NCI-H2227 (cell line): ENCODE results near the gene PPP3CA.

ENCODE experiments used
- DNase-seq: peaks from one replicate; lab custom pipeline; 2025; ENCODE audit not compliant: unreplicated experiment; lab: John Stamatoyannopoulos, UW

PPP3CA gene

DNA sequence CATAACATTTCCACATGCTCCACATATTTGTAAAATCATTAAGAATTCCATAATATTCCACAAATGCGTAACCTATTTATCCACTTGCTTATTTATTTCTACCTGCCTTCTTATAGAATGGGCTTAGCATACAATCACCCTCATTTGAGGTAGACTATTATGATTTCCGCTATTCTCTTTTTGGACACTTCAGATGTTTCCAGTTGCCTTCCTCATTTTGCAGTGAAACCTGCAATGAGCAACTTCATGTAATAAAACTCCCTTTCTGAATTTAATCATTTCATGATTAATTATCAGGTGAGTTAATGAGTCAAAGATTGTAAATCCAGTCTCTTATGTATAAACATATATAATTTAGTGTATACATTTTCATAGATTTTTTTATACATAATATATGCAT is 58.0 kb downstream of the PPP3CA start:
- DNase-seq: no peak

DNA sequence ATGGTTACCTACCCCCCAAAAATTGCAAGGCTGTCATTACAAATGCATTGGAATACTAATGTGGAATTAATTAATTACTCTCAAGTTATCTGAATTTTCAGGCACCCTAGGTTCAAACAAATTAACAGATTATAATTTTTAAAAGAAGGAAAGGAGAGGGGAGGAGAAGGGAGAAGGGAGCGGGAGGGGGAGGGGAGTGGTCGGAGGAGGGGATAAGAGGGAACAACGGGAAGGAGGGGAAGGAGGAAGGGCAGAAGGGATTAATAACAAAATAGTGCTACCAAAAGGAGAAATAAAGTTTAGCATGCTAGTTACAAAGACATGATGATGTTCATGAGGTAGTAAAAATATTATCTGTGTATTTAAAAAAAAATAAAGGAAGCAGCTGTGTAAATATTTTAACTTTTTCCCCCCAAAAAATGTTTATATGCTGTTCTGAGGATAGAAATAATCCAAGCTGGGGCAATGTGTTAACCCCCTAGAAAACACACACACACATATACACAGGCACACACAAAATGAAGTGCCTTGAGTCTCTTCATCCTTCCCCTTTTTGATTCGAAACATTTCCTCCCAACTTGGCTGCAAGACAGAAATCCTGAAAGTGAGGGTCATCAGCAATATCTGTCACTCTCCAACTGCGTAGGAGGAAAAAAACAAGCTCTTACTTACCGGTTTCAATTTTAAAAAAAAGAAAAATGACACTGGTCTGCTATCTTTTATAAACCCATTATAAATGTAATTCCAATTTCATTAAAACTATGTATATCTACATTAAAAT is 58.8 kb downstream of the PPP3CA start:
- DNase-seq: no peak

DNA sequence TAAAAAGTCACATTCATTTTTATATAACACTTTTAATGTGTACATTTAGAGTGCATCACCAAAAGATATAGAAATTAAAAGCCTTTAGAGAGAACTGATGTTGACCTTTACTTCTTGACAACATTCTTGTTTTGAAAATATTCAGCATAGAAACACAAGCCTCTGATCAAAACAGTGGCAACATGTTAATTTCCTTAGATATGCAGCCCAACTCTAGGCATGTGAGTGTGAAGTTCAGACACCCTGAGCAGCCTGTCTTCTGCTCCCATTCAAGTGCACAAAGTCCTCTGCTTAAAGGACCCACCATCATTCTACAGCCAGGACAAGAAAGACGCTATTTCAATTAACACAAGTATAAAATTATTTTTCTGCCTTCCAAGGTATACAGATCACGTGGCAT is 60.0 kb downstream of the PPP3CA start:
- no peak for DNase-seq

DNA sequence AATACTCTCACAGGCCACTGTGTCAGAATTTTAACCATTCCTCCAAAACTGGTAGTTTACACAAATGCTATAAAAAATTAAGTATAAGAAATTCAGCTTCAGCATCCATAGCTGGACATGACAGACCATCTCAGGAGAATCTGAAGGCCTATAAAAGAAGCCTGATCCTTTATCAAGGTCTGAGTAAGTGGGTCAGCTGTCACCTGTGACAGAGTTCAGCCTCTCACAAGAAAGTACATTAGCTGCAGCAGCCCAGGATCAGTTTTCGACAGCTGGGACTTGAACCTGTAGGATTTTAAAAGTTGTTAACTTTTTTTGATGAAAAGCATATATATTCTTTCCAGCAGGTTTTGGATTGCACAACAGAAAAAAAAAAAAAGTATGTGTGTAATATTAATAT is 60.7 kb downstream of the PPP3CA start:
- no peak for DNase-seq

DNA sequence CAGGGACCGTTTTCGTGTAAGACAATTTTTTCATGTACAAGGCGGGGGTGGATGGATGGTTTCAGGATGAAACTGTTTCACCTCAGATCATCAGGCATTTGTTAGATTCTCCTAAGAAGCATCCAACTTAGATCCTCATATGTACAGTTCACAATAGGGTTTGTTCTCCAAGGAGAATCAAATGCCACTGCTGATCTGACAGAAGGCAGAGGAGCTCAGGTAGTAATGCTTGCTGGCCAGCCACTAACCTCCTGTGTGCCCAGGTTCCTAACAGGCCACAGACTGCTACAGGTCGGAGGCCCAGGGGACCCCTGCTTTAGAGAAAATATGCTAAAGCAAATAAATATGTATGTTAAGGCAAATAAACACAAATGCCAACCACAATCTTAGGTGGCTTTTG is 61.3 kb downstream of the PPP3CA start:
- DNase-seq: no peak

DNA sequence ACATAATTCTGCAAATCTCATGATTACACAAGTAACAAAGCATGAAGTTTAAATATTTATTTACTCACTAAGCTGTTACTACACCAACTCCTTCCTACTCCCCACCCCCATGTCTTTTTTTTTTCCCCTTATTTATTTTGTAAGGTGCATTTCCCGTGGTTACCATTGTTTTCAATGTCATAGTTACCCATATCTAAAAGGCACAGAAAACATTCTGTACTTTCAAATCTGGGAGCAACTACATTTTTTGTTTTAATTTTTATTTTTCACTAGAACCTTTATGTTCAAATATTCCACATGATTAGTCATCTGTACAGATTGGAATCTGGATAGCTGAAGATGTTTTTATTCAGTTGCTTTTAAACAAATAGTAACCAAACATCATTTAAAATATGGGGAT is 62.8 kb downstream of the PPP3CA start:
- no peak for DNase-seq

DNA sequence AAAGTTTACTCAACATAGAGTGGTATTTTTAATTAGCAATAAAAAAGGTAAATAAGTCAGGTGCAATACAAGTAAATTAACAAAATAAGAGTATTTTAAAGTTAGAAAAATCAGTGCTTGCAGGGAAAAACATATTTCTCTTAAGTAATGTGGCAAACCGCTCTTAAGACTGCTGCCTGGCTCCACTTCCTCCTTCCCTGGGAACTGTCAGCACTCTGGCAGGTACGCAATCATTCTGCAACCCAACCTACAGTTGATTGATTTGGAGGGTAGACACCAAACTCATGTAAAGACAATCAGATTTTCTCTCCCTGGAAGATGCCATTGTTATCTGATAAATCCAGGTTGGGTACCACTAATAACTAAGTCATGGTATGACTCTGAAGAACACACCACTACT is 63.9 kb downstream of the PPP3CA start:
- no peak for DNase-seq

DNA sequence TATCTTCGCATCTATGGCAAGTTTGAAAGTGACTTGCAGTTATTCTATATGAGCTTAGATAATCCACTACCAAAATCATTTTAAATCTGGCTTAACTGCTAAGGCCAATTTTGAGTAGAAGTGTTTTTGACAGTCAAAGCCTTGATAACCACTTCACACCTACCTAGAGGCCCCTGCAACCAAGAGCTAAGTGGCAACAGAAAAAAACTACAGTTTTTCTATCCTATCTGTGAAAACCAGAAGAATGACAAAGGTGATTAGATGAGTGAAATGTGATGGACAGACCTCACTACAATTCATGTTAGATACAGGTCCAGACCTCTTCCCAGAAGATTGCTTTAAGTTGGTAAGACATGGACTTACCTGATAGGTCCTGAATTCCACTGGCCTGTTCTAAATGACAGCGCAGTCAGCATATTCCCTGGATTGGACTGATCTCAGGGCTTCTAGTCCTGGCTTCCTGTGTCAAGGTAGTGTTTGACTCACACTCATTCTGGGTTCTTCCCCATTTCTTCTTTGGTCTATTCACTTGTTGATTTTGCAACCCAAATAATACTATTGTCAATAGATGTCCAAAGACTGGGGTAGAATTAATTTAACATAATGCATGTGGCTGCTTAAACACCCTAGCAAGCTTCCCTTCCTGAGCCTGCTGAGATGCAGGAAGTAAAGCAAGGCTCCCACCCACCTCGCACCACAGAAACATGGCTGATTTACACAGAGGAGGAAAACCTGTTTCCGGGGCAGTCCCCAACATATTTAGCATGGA is 65.1 kb downstream of the PPP3CA start:
- no peak for DNase-seq

DNA sequence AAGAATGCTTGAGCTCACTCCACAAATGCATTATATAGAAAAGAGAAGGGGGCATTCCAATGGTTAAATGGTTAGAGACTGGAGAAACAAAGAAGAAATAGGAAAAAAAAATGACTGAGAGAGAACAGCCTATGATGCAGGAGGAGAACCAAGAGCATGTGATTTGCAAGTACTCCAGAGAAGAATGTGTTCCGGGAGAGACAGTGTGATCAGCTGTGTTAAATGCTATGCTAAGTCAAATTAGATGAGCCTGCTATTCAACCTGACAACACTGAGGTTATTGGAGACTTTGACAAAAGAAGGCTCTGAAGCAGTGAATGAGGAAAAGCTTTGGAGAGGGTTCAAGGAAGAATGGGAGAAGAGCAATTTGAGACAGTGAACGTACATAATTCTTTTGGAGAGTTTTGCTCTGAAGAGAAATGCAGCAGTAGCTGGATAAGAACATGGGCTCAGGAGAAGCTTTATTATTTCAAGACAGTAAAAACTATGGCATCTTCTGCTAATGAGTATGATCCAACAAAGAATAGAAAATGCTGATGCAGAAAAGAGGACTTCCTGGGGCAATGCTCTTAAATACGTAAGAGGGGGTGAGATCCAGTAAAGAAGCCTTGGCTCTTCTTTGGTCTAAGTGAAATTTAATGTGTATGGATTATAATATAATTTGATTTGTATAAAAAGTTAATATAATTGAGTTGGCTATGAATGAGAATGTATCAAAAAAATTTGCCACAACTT is 66.3 kb downstream of the PPP3CA start:
- no peak for DNase-seq

DNA sequence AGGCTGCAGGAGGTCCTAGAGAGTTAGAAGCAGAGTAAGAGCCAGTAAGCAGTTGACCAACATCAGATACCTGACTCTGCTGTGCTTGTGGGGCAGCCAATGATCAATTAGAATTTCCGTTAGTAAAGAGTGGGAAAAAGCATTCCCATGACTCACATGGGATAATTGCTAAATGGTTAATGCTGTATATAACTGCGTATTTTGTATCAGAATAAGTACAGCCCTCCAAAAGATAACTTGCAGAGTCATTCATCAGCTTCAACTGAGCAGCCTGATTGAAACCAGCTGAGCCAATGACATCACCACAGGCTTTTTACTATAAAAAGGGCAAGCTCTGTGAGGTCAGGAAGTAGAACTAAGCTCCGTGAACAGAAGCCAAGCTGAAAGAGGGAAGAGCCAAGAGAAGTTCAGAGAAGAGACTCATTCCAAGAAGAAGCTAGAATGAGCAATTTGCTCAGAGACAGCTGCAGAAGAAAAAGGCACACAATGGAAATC is 67.9 kb downstream of the PPP3CA start:
- no peak for DNase-seq

DNA sequence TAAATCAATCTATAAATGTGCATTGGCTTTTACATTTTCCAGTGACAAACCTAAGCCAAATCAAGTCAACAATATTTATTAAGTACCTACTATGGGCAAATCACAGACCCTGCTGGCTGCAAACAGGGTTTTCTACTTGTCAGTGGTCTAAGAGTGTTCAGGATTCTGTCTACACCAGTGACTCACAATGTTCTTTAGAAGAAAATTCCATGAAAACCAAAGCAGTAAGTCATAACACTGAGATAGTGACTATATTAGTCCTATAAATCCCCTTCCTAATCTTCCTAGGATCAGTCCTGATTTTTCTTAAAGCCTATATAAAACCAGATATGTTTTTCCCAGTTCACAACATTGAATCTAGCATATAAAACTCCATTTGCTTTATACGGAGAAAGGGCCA is 69.7 kb downstream of the PPP3CA start:
- DNase-seq: no peak

DNA sequence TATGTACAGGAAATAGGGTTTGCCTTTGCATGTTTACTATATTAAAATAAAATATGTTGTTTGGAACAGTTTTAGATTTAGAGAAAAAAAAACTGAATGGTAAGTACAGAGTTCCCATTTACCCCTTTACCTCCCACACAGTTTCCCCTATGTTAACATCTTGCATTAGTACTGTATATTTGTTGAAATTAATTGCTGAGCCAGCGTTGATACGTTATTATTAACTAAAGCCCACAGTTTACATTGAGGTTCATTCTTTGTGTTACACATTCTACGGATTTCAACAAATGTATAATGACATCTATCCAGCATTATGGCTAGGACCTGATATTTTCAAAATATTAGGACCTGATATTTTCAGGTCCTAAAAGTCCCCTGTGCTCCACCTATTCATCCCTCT is 70.7 kb downstream of the PPP3CA start:
- no peak for DNase-seq

DNA sequence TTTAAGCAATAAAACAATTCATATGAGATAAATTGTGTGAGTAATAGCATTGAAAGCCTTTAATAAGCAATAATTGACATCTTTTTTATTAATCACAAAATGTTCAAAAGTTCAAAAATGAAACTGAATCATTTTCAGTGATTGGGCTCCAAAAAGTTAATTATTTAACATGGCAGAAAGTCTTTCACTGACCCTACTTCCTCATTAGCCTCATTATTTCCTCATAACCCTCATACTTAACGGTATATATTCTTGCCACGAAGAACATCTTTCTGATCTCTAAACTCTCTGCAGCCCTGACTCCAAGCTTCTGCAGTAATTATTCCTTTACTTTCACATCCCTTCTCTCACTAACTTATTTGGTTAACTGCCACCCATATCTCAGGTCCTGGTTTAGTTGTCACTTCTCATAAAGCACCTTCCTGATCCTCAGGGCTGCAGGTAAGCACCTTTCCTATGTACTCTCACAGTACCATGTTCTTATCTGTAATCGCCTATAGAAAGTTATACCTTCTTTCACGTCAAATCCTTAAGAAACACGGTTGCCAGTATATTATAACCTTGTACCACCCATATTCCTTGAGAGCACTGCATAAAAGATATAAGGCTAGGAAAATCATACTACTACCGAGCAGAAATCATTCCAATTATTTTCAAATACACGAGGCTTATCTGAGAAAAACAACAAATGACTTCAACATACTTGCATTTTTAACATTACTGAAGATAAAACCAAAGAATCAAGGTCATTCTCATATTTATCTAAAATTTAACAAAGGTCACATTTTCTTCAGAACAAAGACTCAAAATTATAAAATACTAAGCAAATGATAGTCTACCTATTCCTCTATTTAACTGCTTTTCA is 72.2 kb downstream of the PPP3CA start:
- DNase-seq: no peak

DNA sequence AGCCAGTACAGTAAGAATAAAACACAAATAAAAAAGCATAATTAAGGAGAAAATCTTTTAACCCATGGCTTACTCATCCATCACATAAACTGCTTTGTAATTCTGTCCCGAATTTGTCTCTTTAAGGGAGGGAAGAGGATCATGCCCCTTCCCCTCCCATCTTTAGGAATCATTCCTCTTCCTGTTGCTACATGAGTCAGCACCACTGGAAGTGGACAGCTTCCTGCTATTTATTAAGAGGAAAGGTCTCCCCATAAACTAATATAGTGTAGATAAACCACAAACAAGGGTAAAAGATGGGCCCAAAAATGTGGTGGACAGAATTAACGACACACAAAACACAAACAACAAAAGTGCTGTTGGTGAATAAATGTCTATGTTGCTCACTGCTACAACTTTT is 75.8 kb downstream of the PPP3CA start:
- DNase-seq: no peak

DNA sequence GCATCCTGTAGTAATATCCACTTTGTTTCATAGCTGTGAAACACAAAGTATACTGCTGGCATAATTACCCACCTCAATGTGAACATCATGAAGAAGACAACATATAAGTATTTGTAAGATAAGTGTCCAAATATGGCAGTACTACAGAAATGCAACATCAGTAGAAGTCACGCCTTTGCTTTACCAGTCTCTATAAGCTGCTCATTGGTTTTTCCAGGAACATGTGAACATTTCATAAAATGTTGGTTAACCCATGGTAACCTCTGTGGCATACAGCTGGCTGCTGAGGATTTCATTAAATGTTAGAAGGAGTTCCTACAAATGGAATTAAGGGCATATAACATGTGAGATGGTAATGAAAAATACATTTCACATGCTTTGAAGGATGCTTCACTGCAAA is 77.6 kb downstream of the PPP3CA start:
- no peak for DNase-seq

DNA sequence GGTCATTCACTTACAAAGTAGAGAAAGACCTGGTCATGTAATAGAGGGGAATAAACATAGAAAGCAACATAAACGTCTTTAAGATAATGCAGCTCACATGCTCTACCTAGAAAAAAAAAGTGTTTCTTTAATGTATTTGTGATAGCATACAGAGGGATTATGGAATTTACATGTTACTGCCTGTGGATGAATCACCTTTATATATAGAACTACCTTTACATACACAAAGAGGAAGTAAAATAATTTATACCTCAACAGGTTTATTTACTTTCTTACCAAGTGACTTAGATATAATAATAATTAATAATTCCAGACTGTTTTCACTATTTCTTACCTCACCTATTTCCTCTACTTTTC is 81.5 kb downstream of the PPP3CA start:
- no peak for DNase-seq

DNA sequence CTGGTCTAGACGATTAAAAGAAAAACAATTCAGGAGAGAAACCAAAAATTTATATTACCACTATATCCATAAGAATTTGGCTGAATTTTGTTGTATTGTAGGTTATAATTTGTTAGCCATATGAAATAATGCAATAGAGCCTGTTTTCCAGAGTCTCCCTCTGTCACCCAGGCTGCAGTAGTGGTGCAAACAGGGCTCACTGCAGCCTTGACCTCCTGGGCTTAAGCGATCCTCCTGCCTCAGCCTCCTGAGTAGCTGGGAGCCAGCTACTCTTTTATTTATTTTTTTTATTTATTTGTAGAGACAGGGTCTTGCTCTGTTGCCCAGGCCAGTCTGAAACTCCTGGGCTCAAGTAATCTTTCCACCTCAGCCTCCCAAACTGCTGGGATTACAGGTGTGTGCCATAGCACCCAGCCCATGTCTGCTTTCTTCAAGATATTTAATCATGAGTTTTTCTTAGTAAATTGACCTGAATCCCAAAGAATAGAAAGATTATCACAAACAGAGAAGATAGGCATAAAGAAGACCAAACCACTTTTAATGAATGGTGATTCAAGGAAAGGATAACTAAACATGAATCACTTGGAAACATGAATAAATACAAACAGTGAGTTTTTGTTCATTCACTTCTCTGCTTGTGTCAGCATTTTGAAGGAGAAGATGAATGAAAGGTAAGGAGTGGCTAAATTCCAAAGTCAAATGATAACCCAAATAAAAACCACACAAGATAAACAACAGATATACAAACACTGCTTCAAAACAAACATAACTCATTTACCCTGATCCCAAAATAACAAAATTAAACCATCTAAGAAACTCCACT is 82.1 kb downstream of the PPP3CA start:
- no peak for DNase-seq

DNA sequence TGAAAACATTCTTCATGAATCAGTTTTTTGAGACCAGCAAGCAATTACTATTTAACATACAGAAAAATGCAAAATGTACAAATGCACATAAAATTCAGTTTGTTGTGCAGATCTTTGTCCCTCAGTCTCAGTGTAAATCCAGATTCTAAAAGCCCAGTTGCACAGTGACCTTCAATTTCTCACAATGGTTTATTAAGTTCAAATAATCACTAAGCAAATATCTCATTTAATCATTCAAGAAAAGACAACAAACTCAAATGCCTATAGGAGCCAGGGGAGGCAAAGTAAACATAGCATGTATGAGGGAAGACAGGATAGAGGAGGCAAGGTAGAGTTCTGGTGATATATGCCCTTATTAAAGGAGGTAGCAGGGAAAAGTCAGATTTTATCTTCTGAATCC is 82.8 kb downstream of the PPP3CA start:
- DNase-seq: no peak

DNA sequence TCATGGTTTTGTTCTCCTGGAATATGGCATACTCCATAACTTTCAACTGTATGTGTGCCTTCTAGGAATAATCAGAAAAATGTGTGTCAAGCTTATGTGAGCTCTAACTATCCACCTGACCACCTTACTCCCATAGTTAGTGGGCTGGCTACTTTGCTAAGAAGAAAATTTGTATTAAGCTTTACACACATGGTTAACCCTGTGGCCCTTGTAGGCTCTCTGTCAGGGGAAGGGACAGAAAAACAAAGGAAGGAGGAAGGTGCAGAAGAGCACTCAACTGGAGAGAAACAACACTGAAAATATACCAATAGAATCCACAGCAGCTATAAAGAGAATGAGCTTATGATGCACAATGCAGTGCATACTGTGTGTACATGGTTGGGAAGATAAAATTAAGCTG is 84.6 kb downstream of the PPP3CA start:
- no peak for DNase-seq

DNA sequence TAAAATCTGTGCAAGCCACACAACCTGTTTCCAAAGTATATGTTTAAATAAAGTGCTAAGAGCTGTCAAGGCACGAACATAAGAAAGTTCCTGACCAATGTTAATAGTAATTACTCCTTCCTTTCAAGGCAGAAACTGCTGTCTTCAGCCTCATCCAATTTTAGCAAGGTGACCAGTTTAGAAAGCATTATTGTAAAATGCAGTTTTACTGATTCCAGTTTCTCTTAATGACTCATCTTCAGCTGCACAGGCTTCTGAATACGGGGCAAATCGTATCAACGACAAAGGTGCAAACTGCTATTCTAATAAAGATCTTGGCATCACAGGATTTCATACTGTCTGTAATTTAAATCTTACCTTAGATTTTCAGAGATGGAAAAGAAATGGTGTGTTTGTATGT is 87.5 kb downstream of the PPP3CA start:
- DNase-seq: no peak
